ENCODE measurements around the gene ANKFY1.
"Not testable (repeated sequence)": the region's sequence is repeated elsewhere in the genome, so short reads cannot be mapped to it uniquely, and the experiment has no call there.

DNA sequence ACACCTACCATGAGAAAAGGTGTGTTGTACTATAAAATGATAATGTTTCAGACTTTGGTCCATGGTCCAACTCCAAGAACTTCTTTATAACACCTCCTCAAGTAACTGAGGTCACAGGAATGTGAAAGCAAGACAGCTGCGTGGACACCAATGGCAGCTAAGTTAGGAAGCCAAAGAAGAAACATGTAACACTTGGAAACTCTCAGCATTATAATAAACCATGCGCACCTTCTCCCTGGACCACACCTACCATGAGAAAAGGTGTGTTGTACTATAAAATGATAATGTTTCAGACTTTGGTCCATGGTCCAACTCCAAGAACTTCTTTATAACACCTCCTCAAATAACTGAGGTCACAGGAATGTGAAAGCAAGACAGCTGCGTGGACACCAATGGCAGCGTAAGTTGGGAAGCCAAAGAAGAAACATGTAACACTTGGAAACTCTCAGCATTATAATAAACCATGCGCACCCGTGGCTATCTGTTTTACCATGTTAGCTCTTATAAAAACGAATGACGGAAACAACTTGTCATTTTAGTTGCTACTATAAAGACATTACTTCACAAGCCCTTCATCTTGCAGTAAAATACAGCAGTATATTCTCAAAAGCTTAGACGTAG is 124.8 kb downstream of the ANKFY1 start:
- TF ChIP-seq, protein P1, sequence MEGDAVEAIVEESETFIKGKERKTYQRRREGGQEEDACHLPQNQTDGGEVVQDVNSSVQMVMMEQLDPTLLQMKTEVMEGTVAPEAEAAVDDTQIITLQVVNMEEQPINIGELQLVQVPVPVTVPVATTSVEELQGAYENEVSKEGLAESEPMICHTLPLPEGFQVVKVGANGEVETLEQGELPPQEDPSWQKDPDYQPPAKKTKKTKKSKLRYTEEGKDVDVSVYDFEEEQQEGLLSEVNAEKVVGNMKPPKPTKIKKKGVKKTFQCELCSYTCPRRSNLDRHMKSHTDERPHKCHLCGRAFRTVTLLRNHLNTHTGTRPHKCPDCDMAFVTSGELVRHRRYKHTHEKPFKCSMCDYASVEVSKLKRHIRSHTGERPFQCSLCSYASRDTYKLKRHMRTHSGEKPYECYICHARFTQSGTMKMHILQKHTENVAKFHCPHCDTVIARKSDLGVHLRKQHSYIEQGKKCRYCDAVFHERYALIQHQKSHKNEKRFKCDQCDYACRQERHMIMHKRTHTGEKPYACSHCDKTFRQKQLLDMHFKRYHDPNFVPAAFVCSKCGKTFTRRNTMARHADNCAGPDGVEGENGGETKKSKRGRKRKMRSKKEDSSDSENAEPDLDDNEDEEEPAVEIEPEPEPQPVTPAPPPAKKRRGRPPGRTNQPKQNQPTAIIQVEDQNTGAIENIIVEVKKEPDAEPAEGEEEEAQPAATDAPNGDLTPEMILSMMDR (conservative IDR thresholded peaks at IDR 0.05; ENCODE audit: low read depth, low read length), result not testable (repeated sequence)
- TF ChIP-seq EZH2 (IDR thresholded peaks at IDR 0.05; ENCODE audit: borderline replicate concordance, low read depth, low read length, poor library complexity, severe bottlenecking), result not testable (repeated sequence)

Data from A673 (cell line).